G401.6 (cell line): Measurements from ENCODE around the gene S100A12.
"Not testable (repeated sequence)": the region's sequence is repeated elsewhere in the genome, so short reads cannot be mapped to it uniquely, and the experiment has no call there.

Experiments
- FAIRE-seq: peaks from 2 replicates; lab custom pipeline; 2012; peaks lifted over from hg19 to GRCh38; lab: Jason Lieb, UNC

S100A12 gene

GRCh38 chr1:153375511-153375910, at the start of gene S100A12:
Gene S100A12 (minus strand): TSS chr1:153375621. CDS start chr1:153374592, 1,029 bp downstream.
- no peak for FAIRE-seq

DNA sequence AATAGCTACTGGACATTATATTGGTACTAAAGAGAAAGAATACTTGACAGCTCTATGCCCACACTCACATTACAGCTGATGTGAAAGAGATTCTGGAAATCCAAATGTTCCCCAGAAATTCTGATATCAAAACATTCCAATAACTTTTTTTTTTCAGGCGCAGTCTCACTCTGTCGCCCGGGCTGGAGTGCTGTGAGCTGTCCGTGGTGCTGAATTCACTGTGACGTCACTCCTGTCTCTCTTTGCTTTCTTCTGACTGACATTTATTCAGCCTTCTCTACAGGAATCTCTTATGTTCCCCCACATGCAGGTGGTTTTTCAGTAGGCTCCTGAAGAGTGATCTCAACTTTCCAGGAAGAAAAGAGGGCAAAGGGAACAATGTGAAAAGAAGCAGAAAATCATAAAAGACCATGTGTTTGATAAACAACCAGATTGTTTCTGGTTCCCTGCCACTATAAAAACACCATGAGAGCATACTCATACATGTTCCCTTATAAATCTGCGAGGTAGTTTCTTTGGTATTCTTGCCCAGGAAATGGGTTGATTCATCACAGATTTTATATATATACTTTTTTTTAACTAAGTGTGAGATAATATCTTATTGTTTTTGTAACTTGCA, 47.1 kb upstream of the S100A12 start:
- no peak for FAIRE-seq

DNA sequence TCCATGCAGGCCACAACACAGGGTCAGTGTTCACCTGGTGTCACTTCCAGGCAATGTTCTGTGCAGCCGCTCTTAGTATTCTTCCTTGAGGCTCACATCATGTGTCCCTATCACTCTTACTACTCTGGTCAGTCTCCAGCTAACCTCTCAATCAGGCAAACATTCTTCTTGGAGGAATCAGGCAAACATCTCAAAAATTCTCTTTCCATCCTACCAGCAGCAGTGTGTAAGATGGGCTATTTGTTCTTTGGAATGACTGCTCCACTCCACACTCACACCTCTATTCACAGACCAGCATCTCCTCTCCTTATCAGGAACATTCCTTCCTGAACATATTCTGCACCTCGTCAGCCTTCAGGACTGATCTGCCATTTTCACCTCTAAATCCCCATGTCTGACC, 44.9 kb upstream of the S100A12 start:
- FAIRE-seq: no peak

DNA sequence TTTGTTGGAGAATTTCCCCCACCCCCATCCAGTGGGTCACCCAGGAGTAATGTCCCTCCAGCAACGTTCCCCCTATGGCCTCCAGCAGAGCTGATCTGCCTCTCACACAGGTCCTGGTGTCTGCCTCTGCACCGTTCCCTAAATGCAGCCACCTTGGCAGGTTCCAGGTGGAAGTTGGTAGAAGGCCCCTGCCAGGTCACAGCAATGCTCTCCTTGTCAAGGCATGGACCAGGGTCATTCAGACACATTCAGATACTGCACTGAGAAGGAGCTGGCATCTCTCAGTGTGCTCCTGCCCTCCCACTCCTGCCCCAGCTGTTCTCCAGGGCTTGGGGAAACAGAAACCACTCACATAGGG, 44.0 kb upstream of the S100A12 start:
- FAIRE-seq: not testable (repeated sequence)

- not testable (repeated sequence) for FAIRE-seq
These were observed 43.5 kb upstream of the S100A12 start for GRCh38 chr1:153418758-153419435.

DNA sequence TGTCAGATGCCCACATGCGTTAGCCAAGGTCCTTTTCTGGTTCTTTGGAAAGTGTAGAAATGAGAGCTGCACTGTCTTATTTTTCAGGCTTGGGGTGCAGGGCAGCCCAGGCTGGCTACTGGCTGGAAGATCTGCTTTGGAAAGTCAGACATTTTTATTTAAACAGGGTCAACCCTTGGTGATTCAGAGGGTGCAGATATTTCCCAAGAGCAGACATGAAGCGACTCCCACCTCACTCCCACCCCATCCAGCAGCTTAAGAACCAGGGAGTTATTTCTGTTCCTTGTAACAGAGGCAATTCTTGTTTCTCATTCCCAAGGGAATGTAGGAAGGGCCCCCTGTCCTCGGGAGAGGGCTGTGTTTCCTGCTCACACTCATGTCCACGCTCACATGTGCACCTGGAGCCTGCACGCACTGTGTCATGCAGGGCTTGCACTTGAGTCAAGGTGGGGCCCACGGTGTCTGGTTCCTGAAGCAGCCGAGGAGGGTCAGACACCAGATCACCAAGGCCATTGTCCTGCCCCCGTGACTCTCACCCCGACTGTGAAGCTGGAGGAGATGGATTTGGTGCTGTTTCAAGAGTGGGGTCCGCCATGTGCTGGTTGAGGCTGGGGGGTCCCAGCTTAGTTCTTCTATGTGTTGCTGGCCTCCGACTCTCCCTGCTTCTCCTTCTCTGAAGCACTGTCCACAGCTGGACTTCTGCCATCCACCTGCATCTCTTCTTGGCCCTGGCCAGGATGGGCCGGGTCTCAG, 41.9 kb upstream of the S100A12 start:
- FAIRE-seq: no peak

GRCh38 chr1:153415850-153416570, 40.6 kb upstream of the S100A12 start, which contains the start of gene S100A7A:
Gene S100A7A (plus strand): TSS chr1:153416520. CDS start chr1:153418083, 1,563 bp downstream.
- FAIRE-seq: no peak

GRCh38 chr1:153413961-153414360, 38.5 kb upstream of the S100A12 start:
- not testable (repeated sequence) for FAIRE-seq

GRCh38 chr1:153407274-153407673, 31.9 kb upstream of the S100A12 start:
- not testable (repeated sequence) for FAIRE-seq

- FAIRE-seq: not testable (repeated sequence)
These were observed 30.6 kb upstream of the S100A12 start for GRCh38 chr1:153405825-153406599.

DNA sequence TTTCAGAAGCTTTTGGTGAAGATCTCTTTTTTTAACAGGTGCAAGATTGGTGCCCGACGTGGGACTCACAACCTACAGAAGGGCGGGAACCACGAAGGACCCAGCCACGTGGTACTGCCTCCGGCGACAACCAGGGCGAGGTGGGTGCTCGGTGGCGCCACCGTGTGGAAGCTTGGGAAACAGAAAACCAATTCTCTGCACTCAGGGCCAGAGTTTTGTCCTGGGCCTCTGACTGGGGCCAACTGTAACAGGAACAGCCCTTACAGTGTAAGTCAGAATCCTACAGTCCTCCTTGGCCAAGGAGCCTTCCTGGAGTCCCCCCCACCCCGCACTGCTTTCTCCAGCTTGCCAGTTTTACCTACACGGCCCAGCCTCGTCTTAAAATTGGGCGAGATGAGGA, 29.3 kb upstream of the S100A12 start:
- FAIRE-seq: no peak

- FAIRE-seq: no peak
These were observed 28.7 kb upstream of the S100A12 start for GRCh38 chr1:153404086-153404635.

DNA sequence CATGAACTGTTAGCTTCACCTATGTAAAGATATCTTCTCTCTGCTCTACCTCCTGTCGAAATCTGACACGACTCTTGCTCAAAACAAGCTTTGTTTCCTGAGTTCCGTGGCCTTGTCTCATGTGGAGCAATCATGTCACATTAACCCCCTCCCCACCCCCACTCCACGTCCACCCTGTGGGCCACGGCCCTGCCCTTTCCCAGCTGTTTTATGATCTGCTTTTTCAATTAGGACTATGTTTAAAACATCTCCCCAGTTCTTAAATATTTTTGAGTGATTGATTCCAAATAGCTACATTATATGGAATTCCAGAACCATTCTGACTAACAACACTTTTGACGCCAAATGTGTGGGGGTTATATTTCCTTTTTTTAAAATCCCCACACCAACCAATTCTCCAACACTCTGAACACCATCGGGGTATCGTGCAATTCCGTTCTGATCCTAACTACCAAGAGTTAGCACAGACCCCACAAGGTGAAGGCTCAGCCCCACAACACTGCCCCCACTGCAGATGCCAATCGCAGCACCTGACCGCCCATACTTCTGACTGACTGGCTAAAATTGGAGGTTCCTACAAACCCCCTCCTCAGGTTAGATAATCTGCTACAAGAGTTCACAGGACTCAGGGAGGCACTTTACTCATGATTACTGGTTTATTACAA, 28.1 kb upstream of the S100A12 start:
- FAIRE-seq: no peak

DNA sequence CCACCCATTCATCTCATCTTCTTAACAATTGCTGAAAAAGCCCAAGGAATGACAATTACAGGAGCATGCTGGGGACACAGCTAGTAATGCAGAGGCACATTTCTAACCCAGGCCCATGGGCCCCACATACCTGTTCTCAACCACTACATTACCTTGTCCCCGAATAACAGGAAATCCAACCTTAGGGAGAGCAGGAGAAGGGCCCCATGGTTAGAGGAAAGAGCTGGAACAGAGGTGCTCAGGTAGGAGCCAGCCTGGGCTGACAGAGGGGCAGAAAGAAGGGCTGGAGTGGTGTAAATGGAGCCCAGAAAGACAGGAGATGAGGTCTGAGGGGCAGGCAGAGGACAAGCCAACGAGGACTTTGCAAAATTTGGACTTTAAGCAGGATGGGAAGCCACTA, 26.8 kb upstream of the S100A12 start:
- no peak for FAIRE-seq

- no peak for FAIRE-seq
These were observed 26.0 kb upstream of the S100A12 start for GRCh38 chr1:153401461-153401860.

DNA sequence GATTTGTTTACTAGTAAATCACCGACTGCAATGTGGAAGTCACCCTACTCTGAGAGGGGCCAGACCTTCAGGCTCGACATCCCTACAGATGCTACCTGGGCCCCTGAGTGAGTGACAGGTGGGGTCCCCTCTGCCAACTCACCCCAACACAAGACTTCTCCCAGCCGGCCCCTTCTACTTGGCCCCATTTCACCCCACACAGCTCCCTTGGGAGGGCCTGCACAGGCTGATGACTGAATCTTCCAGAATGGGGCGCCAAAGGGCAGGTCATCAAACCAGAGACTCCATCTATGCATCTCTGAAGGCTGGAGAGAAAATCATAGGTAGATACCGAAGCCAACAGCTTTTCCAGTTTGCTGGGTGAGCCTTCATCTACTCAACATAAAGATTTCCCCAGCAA, 24.8 kb upstream of the S100A12 start:
- no peak for FAIRE-seq

DNA sequence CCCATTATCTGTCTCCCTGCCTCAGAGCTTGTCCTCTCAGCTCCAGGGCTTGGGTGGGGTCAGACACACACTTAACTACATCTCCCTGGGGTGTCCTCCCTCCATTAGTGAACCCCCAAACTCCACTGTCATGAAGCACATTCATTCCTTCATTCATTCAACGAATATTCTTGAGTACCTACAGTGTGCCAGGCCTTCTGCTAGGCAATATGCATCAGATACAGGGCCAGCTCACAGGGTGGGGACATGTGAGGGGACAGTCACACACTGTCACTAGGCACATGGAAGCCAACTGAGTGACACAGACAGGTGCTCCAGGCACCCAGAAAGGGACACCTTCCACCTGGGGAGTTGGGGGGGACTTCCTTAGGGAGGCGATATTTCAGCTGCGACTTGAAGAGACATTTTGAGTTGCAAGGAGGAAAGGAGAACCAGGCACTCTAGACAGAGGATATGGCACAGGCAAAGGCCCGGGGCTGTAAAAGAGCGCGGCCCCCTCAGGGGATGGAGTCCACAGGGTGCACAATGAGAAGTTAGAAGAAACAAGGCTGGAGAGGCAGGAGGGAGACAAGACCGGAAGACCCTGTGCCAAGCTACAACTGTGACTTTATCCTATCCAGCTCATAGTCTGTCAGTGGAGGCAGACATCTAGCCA, 24.1 kb upstream of the S100A12 start:
- FAIRE-seq: no peak

- FAIRE-seq: no peak
These were observed 22.7 kb upstream of the S100A12 start for GRCh38 chr1:153397924-153398651.

- FAIRE-seq: no peak
These were observed 21.9 kb upstream of the S100A12 start for GRCh38 chr1:153397051-153397923.
